Activated T-helper 1 cell treated with anti-CD3 and anti-CD28 coated beads, Interleukin-12 subunit alpha, Interleukin-12 subunit beta, Interleukin-2, Interleukin-4 antibody, amounts not matched to agents 30 ng/mL and 10 ng/mL and 1 ng/mL, durations not matched to agents 14 hours and 24 hours and 36 hours (primary cell): ENCODE results near the gene CCN2. TPM values are rescaled to one million over a fixed set of nuclear protein-coding genes. Genes with fewer than 3 reads are reported as not detected.
"Not testable (repeated sequence)": the region's sequence is repeated elsewhere in the genome, so short reads cannot be mapped to it uniquely, and the experiment has no call there.

Experiments
- DNase-seq: peaks from one replicate; pipeline ENCODE4 v3.0.0; 2021; ENCODE audit warnings: low spot score
- H3K27ac Mint-ChIP-seq: one replicate; pipeline ENCODE4 v1.8.0; 2021; ENCODE audit warnings: mild to moderate bottlenecking, mixed read lengths
- H3K27me3 Mint-ChIP-seq: one replicate; pipeline ENCODE4 v1.8.0; 2022; ENCODE audit warnings: mild to moderate bottlenecking, moderate library complexity, mixed read lengths; ENCODE audit not compliant: insufficient read depth
- H3K36me3 Mint-ChIP-seq: one replicate; pipeline ENCODE4 v1.8.0; 2021; ENCODE audit warnings: low read depth, mixed read lengths
- H3K4me1 Mint-ChIP-seq: one replicate; pipeline ENCODE4 v1.8.0; 2021; ENCODE audit warnings: low read depth, mixed read lengths
- H3K4me3 Mint-ChIP-seq: one replicate; pipeline ENCODE4 v1.8.0; 2021; ENCODE audit warnings: mild to moderate bottlenecking, moderate library complexity, mixed read lengths
- H3K9me3 Mint-ChIP-seq: one replicate; pipeline ENCODE4 v1.8.0; 2021; ENCODE audit warnings: mixed read lengths
- intact Hi-C: fragments of 100-400 bp; cut with micrococcal nuclease; formaldehyde crosslinking; loops from one replicate; pipeline ENCODE4 v1.15.1; 2024
- total RNA-seq: library from RNA; stranded (reverse); gene quantifications from 2 replicates; pipeline ENCODE4 v1.2.3, GENCODE V29; 2022

Gene CCN2
- total RNA-seq, 1 donor from 2014 or later = not detected

- H3K36me3 Mint-ChIP-seq, H3K4me3 Mint-ChIP-seq, H3K27ac Mint-ChIP-seq, H3K9me3 Mint-ChIP-seq, intact Hi-C loops, H3K4me1 Mint-ChIP-seq, DNase-seq: not testable (repeated sequence)
- H3K27me3 Mint-ChIP-seq = peaks cover 22% of the 10 kb centered on the region
Observed at GRCh38 chr6:131908787-131909186, 42.4 kb downstream of the CCN2 start.

DNA sequence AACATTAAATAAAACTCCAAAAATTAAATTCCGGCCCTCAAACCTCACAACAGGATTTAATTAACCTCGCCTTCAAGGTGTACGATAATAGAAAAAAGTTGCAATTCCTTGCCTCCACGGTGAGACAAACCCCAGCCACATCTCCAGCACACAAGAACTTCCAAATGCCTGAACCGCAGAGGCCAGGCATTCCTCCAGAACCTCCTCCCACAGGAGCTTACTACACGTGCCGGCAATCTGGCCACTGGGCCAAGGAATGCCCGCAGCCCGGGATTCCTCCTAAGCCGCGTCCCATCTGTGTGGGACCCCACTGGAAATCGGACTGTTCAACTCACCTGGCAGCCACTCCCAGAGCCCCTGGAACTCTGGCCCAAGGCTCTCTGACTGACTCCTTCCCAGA is 47.4 kb downstream of the CCN2 start:
- intact Hi-C loops, H3K27me3 Mint-ChIP-seq, H3K4me3 Mint-ChIP-seq, H3K36me3 Mint-ChIP-seq, H3K9me3 Mint-ChIP-seq, DNase-seq, H3K4me1 Mint-ChIP-seq, H3K27ac Mint-ChIP-seq: not testable (repeated sequence)

- H3K36me3 Mint-ChIP-seq, H3K4me1 Mint-ChIP-seq, H3K27me3 Mint-ChIP-seq, H3K4me3 Mint-ChIP-seq, intact Hi-C loops, DNase-seq, H3K9me3 Mint-ChIP-seq, H3K27ac Mint-ChIP-seq: not testable (repeated sequence)
Observed at GRCh38 chr6:131901326-131901873, 49.8 kb downstream of the CCN2 start.

DNA sequence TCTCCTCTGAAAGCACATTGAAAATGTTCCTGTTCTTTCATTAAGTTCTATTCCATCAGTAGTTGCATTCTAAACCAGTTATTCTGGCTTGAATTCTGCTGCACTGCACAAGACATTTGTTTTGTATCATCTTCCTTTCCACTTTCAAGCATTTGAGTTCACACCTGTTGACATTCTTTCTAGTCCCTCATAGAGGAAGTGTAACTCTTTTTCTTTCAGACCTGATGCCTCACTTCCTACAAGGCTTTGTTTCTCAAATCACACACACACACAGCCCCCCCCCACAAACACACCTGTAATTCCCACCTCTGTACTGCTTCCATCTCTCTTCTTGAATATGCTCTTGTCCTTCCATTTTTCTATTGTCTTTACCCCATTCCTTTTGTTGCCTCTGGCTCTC is 50.9 kb downstream of the CCN2 start:
- peaks cover 9% of the 10 kb centered on the region for H3K9me3 Mint-ChIP-seq
- no peaks in the 10 kb centered on the region for H3K36me3 Mint-ChIP-seq

DNA sequence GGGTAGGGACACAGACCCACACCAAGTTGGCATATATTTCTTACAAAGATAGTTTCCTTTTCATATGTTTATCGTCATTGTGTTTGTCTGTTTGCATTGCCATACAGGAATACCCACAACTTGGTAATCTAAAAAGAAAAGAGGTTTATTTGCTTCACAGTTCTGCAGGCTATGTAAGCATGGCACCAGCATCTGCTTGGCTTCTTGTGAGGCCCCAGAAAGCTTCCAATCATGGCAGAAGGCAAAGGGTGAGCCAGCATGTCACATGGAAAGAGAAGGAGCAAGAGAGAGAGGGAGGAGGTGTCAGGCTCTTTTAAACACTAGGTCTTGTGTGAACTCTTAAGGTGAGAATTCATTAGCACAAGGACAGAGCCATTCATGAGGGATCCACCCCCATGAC is 52.5 kb downstream of the CCN2 start:
- H3K27ac Mint-ChIP-seq = no peak overlapping the region
- no peak for DNase-seq
- peaks cover 4% of the 10 kb centered on the region for H3K27me3 Mint-ChIP-seq
- H3K9me3 Mint-ChIP-seq = peaks cover 9% of the 10 kb centered on the region
- intact Hi-C loops = no loop called here
- H3K4me3 Mint-ChIP-seq = no peak overlapping the region
- no peaks in the 10 kb centered on the region for H3K4me1 Mint-ChIP-seq
- H3K36me3 Mint-ChIP-seq = no peaks in the 10 kb centered on the region

More for the DNA sequence above, 50.9 kb downstream of the CCN2 start:
- Mint-ChIP-seq H3K4me3 (no peak overlapping the region), H3K27ac (no peak overlapping the region), H3K27me3 (peaks cover 4% of the 10 kb centered on the region), H3K4me1 (no peaks in the 10 kb centered on the region)
- intact Hi-C loops = no loop called here
- no peak for DNase-seq

Other genes with a start within 250 kb of the CCN2 start
- gene OR2A4, start 250.0 kb downstream of the CCN2 start, total RNA-seq = not detected in 2 replicates
- gene CTAGE9, start 240.4 kb downstream of the CCN2 start, total RNA-seq = not detected in 2 replicates
- gene ENPP1, start 143.4 kb downstream of the CCN2 start, total RNA-seq = 1.0 and 1.2 TPM in 2 replicates